Epidermal melanocyte (primary cell): Measurements from ENCODE around the gene CYBC1.
"Not testable (repeated sequence)": the region's sequence is repeated elsewhere in the genome, so short reads cannot be mapped to it uniquely, and the experiment has no call there.

Experiments
- DNase-seq: peaks from one replicate; pipeline ENCODE4 v3.0.0; 2011; ENCODE audit warnings: low spot score; ENCODE audit not compliant: insufficient read length

Gene CYBC1

DNA sequence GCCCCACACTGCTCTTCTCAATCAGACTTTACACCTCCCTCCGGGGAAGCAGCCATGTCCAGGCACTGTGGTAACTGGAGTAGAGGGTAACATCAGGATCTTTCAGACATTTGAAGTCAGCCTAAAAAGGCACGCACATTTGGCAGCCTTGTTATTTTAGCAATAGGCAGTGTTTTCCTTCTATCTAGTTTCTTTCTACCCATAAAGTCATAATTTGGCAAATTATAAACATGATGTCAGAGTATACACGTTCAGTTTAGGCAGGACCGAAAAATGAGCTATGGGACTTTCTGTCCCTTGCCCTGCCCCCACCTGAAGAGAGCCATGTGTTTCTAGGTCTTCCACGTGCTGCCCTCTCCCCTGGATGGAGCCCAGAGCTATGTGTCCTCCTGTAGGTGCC lies 29.1 kb upstream of the CYBC1 start:
- DNase-seq, result no peak

- DNase-seq, result no peak
Measured at GRCh38 chr17:82477934-82478333, 27.4 kb upstream of the CYBC1 start.

- DNase-seq, result no peak
Measured at GRCh38 chr17:82475458-82475857, 24.9 kb upstream of the CYBC1 start.

DNA sequence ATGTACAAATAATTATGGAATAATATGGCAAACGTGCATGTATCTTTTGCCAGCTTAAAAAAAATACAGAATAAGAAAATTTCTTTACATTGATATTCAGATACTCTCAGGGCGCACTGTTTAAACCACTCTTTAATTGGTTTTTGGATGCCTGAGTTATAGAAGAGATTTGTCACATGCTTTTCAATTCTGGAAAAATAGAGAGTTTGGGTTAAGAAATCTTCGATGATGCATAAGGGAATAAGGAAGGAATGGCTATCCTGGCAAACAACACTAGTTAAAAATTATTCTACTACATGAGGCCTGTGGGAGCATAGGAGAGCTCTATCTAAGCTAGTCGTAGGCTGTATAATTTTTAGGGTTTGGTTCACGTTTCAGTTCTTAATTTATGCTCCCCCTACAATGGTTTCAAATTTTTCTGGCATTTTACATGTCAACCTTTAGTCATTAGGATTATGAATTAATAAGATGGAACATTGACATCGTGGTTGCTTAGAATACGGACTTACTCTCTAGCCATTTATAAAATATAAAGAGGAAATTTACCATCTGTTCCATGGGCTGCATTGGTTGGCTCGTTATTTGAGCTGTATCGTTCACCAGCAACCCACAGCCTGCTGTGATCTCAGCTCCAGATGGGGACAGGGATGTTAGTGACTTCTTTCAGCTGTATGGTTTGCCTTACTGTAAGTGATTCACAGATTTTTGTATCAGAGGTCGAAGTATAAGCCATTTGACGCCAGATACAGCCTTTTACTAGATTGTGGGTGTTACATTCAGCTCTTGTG lies 23.9 kb upstream of the CYBC1 start:
- DNase-seq, result no peak

- DNase-seq, result no peak
Measured at GRCh38 chr17:82470065-82470464, 19.5 kb upstream of the CYBC1 start.

- DNase-seq, result no peak
Measured at GRCh38 chr17:82468692-82469091, 18.1 kb upstream of the CYBC1 start.

DNA sequence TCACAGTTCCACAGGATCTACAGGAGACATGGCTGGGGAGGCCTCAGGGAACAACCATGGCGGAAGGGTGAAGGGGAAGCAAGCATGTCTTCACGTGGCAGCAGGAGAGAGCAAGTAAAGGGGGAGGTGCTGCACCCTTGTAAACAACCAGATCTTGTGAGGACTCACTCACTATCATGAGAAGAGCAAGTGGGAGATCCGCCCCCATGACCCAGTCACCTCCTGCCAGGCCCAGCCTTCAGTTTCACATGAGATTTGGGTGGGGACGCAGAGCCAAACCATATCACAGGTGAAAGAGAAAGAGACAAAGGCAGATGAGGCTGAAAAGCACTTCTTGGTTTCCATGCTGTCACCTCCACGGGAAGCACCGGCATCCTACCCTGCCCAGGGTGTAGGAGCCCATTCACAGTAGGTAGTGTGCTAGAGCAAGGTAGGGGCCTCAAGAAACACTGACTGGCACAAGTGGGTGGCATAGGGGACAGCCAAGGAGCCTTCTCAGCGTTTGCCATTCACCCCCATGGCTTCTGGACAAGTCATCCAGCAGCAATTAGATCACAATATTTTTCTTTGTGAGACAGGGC lies 14.6 kb upstream of the CYBC1 start:
- no peak for DNase-seq

- no peak for DNase-seq
Measured at GRCh38 chr17:82464567-82464929, 14.0 kb upstream of the CYBC1 start.

GRCh38 chr17:82463925-82464566 lies 13.5 kb upstream of the CYBC1 start:
- DNase-seq, result no peak

DNA sequence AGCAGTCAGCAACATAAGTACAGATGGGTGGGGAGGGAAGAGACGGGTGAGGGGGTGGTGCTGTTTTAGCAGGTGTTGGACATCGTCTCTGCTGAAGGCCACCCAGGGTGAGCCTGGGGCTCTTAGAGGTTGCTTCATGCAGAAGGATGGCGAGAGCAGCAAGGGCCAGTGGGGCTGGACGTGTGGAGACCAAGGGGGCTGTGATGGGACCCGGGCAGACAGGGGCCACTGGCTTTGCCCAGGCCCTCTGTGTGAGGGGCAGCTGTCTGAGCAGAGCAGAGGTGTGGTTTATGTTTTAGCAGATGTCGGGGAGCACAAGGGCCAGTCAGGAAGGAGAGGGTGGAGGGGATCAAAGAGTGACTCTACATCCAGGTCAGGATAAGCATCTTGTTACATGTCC lies 12.8 kb upstream of the CYBC1 start:
- no peak for DNase-seq

DNA sequence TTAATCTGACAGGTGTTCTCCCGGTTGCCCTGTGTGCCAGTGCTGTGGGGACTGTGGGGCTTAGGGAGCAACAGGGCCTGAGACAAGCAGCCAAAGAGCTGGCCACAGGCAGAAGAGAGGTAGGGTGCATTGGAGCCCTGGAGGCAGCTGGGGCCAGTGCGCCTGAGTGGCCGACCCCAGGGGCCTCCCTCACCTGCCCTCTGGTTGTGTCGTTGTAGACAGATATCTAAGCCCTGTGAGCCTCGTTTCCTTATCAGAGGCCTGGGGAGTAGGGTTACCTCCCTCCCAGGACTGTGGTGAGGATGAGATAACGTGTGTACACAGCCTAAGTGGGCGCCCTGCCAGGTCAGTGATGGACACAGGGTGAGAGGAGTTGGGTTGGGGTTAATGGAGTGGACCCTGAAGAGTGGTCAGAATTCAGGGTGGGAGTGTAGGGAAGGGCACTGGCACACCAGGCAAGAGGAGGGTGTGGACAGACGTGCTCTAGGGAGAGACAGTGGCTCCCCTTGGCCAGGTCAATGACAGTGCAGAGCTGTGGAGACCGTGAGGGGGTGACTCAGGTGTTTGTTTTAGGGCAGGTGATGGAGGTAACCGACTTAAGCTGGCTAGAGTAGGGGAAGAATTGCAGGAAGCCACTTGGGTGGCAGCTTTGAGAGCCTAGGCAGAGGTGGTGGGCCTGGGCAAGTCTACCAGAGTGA lies 11.4 kb upstream of the CYBC1 start:
- no peak for DNase-seq

- DNase-seq, result not testable (repeated sequence)
Measured at GRCh38 chr17:82459936-82460335, 9.4 kb upstream of the CYBC1 start.

DNA sequence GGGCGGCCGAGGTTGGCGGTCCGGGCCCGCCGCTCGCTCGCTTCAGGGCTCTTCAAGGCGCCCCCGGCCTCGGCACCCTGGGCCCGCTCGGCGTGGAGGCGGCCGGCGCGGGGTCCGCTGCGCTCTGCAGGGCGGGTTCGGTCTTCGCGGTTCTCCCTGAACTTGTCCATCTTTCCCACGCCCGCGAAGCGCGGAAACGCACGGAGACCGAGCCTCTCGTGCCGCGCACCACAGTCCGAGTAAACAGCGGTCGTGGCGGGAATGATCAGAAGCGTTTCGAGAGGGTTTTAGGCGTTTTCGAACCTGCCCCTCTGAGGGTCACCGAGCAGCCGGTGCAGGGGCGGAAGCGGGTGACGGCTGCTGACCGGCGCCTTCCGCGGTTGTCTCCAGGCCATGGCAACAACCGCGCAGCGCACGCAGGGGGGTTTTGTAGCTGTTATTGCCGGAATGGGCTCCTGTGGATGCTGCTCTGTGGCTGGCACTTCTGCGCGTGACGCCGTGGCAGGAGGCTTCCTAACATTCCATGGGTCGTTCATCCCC lies 8.4 kb upstream of the CYBC1 start:
- DNase-seq, result no peak

DNA sequence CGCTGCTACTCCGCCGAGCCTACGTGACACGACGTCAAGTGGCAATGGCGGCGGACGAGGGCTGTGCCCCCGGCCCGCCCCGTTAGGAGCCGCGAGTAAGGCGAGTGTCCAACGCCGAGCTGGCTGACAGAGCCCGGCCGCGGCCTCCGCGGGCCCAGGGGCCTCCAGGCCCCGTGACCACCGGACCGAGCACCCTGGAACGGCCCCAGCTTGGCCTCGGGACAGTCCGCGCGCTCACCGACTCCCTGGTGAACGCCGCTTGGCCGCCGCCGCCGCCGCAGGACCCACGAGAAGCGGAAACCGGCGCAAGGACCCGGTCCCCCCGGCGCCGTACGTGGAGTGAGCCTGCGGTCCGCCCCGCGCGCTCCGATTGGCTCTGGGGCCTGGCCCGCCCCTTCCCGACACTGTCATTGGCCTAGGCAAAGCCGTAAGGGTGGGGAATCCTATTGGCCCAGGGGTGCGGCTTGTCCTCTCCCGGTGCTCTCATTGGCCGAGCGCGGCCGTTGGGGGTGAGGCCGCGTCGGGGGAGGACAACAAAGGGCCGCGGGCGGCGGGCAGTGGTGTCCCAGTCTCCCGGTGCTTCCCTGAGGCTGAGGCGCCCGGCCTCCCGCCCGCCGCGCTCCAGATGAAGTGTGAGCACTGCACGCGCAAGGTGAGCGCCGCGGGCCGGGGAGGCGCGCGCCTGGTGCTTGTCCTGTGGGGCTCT lies 7.8 kb upstream of the CYBC1 start, which contains the start of gene NARF:
NARF (plus strand) TSS at position 563 of the 706 bp plus-strand sequence; CDS start at position 626, 63 bp downstream.
- peak; percentile 99 for DNase-seq

DNA sequence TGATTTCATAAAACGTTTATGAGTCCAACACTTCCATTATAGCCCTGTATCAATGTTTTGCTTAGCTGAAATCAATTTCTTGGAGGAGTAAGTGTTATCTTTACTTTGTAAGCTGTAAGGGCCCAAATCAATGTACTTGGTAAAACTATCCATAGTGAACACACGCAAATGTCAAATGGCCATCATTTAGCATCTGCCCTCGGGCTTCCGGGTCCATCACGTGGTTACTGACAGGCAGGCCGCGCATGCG lies 7.3 kb upstream of the CYBC1 start:
- peak; percentile 95 for DNase-seq

DNA sequence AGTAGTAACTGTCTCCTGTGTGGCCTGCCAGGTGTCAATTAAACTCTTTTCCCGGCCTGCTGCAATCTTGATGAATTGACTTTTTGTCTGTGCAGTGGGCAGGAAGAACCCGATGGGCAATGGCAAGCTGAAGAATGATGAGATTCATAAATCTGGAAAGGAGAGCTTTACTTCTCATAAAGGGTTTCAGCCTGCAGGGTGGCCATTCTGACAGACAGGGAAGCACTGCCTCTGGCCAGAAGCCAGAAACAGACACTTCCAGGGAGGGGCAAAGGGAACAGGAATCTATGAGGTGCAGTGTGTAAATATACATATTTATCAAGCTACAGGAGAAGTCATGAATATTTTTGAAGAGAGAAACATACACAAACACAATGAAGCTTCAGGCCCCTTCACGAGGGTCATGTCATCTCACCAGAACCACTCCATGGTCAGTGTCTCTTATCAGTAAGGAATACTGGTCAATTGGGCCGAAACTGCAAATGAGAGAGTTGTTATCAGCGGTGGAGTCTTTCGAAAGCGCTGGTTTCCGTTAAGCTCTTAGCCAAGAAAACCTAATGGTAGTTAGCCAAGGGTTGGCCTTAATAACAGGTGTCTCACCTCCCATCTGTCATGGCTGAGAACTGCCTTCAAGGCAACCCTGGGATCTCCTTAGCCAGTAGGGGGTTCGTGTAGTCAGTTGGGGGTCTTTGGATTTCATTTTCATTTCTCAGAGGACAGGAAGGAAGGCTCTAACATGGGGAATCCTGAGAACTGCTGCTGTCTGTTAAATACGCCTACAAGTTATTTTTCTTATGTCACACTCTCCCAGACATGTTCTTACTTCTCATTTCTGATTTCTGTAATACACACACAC lies 6.7 kb upstream of the CYBC1 start:
- no peak for DNase-seq

DNA sequence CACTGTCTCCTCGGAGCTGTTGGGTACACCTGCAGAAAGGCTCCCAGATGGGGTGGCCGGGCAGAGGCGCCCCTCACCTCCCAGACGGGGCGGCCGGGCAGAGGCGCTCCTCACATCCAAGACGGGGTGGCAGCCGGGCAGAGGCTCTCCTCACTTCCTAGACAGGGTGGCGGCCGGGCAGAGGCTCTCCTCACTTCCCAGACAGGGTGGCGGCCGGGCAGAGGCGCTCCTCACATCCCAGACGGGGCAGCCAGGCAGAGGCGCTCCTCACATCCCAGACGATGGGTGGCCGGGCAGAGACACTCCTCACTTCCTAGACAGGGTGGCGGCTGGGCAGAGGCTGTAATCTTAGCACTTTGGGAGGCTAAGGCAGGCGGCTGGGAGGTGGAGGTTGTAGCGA lies 3.2 kb upstream of the CYBC1 start:
- not testable (repeated sequence) for DNase-seq

GRCh38 chr17:82453151-82453550 lies 2.6 kb upstream of the CYBC1 start:
- DNase-seq, result not testable (repeated sequence)

GRCh38 chr17:82452162-82452561 lies 1.6 kb upstream of the CYBC1 start:
- DNase-seq, result no peak

DNA sequence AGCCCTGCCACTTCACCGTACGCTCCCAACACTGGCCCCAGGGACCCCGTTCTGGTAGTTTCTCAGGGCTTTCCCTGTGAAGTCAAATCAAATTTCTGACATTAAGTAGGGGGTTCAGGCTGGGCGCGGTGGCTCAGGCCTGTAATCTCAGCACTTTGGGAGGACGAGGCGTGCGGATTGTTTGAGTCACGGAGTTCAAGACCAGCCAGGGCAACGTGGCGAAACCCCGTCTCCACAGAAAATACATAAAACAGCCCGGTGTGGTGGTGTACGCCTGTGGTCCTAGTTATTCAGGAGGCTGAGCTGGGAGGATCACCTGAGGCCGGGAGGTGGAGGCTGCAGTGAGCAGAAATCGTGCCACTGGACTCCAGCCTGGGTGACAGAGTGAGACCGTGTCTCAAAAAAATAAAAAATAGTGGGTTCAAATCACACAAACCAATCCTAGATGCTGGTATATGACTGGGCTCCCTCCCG lies 632 bp downstream of the CYBC1 start:
- DNase-seq, result no peak
